Measurements from ENCODE around the gene ORC5. TPM values are rescaled to one million over a fixed set of nuclear protein-coding genes. Genes with fewer than 3 reads are reported as not detected.

The ORC5 gene
- polyA plus RNA-seq, 2 of the 4 experiments (the other 2 are of a cell fraction), result 17.8 to 28.4 TPM

DNA sequence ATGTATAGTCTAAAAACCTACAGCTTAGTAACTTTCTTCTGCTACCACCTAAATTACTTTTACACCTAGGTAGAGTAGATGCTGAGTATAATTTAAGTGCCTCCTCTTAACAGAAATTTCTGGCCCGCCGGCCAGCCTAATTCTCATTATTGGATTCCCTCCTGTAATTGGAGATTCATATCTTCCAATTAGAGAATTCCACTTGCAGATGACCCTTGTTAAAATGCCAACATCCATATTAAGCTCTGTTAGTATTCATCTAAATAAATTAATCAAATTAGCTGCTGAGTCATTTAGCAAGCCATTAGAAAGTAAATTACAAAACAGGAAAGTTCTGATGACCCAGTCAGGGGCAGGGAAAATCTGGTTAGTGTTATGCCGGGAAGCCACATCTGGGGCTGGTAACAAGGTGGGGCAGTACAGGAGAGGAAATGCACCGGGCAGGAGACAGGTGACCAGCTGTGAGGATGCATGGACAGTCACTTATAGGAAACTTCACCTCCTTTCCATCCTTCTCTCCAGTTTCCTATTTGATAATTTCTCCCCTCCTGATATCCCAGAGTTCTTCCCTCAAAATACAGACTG lies 82.8 kb downstream of the ORC5 start:
- no peak overlapping the region for H3K4me2 ChIP-seq
- H3K4me1 ChIP-seq, result no peaks in the 10 kb centered on the region
- H3K9me3 ChIP-seq, result no peaks in the 10 kb centered on the region
- FAIRE-seq (no peak), ATAC-seq (no peak), DNase-seq (ENCODE audit: low read depth in 1 of 2, low spot score in 1 of 2) (no peak)
- ChIA-PET CTCF (no interaction called here), POLR2A (no interaction called here)
- TF ChIP-seq, protein P1, sequence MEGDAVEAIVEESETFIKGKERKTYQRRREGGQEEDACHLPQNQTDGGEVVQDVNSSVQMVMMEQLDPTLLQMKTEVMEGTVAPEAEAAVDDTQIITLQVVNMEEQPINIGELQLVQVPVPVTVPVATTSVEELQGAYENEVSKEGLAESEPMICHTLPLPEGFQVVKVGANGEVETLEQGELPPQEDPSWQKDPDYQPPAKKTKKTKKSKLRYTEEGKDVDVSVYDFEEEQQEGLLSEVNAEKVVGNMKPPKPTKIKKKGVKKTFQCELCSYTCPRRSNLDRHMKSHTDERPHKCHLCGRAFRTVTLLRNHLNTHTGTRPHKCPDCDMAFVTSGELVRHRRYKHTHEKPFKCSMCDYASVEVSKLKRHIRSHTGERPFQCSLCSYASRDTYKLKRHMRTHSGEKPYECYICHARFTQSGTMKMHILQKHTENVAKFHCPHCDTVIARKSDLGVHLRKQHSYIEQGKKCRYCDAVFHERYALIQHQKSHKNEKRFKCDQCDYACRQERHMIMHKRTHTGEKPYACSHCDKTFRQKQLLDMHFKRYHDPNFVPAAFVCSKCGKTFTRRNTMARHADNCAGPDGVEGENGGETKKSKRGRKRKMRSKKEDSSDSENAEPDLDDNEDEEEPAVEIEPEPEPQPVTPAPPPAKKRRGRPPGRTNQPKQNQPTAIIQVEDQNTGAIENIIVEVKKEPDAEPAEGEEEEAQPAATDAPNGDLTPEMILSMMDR (IDR thresholded peaks at IDR 0.05), result no peak
- 92% methylated on average over 4 of the region's 4 CpGs for WGBS (ENCODE audit: missing lambda C conversion rate)
- no peak overlapping the region for H3K4me3 ChIP-seq
- no peak overlapping the region for H3K27ac ChIP-seq

DNA sequence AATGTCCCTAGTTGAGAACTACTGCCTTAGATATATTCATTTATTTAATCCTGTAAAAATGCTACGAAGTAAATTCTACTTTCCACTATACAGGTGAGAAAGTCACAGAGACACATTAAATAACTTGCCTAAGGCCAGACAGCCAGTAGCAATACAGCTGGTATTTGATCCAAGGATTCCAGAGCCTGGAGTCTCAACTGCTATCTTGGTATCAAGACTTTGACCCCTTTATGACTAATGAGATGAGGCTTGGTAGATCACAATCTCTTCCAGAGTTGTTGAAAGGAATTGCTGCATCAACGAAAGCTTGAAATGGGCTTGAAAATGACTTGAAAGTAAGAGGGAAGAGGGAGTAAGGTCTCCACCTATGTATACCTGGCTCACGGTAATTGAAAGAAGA lies 83.3 kb downstream of the ORC5 start:
- Histone ChIP-seq H3K9me3 (no peaks in the 10 kb centered on the region), H3K27ac (no peak overlapping the region), H3K4me2 (no peak overlapping the region), H3K4me1 (no peaks in the 10 kb centered on the region), H3K4me3 (no peak overlapping the region)
- DNase-seq (ENCODE audit: low read depth in 1 of 2, low spot score in 1 of 2) (no peak), FAIRE-seq (no peak), ATAC-seq (no peak)
- ChIA-PET POLR2A (no interaction called here), CTCF (no interaction called here)
- 94% methylated on average over 3 of the region's 3 CpGs for WGBS (ENCODE audit: missing lambda C conversion rate)
- TF ChIP-seq, protein P2, sequence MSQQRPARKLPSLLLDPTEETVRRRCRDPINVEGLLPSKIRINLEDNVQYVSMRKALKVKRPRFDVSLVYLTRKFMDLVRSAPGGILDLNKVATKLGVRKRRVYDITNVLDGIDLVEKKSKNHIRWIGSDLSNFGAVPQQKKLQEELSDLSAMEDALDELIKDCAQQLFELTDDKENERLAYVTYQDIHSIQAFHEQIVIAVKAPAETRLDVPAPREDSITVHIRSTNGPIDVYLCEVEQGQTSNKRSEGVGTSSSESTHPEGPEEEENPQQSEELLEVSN (IDR thresholded peaks at IDR 0.05; ENCODE audit: borderline replicate concordance, low read depth), result no peak
- TF ChIP-seq SMC3 (IDR thresholded peaks at IDR 0.05) (no peak), JUN (IDR thresholded peaks at IDR 0.05) (no peak), HDAC2 (IDR thresholded peaks at IDR 0.05) (no peak), KDM1A (IDR thresholded peaks at IDR 0.05; ENCODE audit: low read depth) (no peak), ZFP36 (IDR thresholded peaks at IDR 0.05; ENCODE audit: borderline replicate concordance, partially characterized antibody) (no peak), SREBF2 (IDR thresholded peaks at IDR 0.05) (no peak), ZC3H11A (IDR thresholded peaks at IDR 0.05) (no peak), FOSL2 (IDR thresholded peaks at IDR 0.05) (no peak), FOSL2 (CRISPR knock-in tag; IDR thresholded peaks at IDR 0.05) (no peak), MAFK (IDR thresholded peaks at IDR 0.05; ENCODE audit: partially characterized antibody) (no peak), CBX8 (IDR thresholded peaks at IDR 0.05) (no peak), FOXS1 (CRISPR knock-in tag; IDR thresholded peaks at IDR 0.05) (no peak), KDM5A (IDR thresholded peaks at IDR 0.05) (no peak), NR3C1 (IDR thresholded peaks at IDR 0.05) (no peak)
- TF ChIP-seq, protein P3, sequence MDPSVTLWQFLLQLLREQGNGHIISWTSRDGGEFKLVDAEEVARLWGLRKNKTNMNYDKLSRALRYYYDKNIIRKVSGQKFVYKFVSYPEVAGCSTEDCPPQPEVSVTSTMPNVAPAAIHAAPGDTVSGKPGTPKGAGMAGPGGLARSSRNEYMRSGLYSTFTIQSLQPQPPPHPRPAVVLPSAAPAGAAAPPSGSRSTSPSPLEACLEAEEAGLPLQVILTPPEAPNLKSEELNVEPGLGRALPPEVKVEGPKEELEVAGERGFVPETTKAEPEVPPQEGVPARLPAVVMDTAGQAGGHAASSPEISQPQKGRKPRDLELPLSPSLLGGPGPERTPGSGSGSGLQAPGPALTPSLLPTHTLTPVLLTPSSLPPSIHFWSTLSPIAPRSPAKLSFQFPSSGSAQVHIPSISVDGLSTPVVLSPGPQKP (IDR thresholded peaks at IDR 0.05; ENCODE audit: low read depth, low read length), result no peak
- TF ChIP-seq, protein P1 (IDR thresholded peaks at IDR 0.05), result no peak
- TF ChIP-seq, protein P4, sequence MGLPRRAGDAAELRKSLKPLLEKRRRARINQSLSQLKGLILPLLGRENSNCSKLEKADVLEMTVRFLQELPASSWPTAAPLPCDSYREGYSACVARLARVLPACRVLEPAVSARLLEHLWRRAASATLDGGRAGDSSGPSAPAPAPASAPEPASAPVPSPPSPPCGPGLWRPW (IDR thresholded peaks at IDR 0.05), result no peak

DNA sequence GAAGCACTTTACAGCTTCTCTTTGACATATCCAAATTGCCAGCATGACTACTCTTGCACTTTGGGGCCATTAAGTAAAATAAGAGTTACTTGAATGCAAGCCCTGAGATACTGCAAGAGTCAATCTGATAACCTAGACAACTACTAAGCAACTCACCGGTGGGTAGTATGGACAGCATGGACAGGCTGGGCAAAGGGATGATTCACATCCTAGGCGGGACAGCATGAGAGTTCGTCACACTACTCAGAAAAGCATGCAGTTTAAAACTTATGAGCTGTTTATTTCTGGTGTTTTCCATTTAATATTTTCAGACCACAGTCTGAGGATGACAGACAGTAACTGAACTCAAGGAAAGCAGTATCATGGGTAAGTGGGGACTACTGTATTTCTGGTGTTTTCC lies 84.0 kb downstream of the ORC5 start:
- FAIRE-seq (no peak), DNase-seq (ENCODE audit: low read depth in 1 of 2, low spot score in 1 of 2) (no peak), ATAC-seq (no peak)
- Histone ChIP-seq H3K9me3 (no peaks in the 10 kb centered on the region), H3K4me3 (no peak overlapping the region), H3K4me1 (no peaks in the 10 kb centered on the region), H3K27ac (no peak overlapping the region), H3K4me2 (no peak overlapping the region)
- CTCF ChIA-PET, result no interaction called here
- WGBS (ENCODE audit: missing lambda C conversion rate), result 90% methylated on average over 3 of the region's 3 CpGs
- POLR2A ChIA-PET, result no interaction called here
- TF ChIP-seq CHD2 (IDR thresholded peaks at IDR 0.05; ENCODE audit: low read length, partially characterized antibody) (no peak), NPAS2 (CRISPR knock-in tag; IDR thresholded peaks at IDR 0.05; ENCODE audit: borderline replicate concordance) (no peak), POLR2A (IDR thresholded peaks at IDR 0.05; ENCODE audit: low read length) (no peak), NR3C1 (IDR thresholded peaks at IDR 0.05) (no peak), GATA3 (IDR thresholded peaks at IDR 0.05; ENCODE audit: borderline replicate concordance) (no peak), EHF (CRISPR knock-in tag; IDR thresholded peaks at IDR 0.05) (no peak)
- TF ChIP-seq, protein P5, sequence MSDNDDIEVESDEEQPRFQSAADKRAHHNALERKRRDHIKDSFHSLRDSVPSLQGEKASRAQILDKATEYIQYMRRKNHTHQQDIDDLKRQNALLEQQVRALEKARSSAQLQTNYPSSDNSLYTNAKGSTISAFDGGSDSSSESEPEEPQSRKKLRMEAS (IDR thresholded peaks at IDR 0.05), result no peak
- TF ChIP-seq, protein P4 (IDR thresholded peaks at IDR 0.05), result no peak
- TF ChIP-seq, protein P6, sequence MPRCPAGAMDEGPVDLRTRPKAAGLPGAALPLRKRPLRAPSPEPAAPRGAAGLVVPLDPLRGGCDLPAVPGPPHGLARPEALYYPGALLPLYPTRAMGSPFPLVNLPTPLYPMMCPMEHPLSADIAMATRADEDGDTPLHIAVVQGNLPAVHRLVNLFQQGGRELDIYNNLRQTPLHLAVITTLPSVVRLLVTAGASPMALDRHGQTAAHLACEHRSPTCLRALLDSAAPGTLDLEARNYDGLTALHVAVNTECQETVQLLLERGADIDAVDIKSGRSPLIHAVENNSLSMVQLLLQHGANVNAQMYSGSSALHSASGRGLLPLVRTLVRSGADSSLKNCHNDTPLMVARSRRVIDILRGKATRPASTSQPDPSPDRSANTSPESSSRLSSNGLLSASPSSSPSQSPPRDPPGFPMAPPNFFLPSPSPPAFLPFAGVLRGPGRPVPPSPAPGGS (IDR thresholded peaks at IDR 0.05), result no peak
- TF ChIP-seq, protein P2 (IDR thresholded peaks at IDR 0.05; ENCODE audit: borderline replicate concordance, low read depth), result no peak
